GM18519 (cell line): Measurements from ENCODE around the gene ACTN3.
"Not testable (repeated sequence)": the region's sequence is repeated elsewhere in the genome, so short reads cannot be mapped to it uniquely, and the experiment has no call there.

Experiments used
- ATAC-seq: cut with Tn5 transposase; IDR thresholded peaks from one replicate; pipeline ENCODE4 v1.9.1; 2021; ENCODE audit warnings: mild to moderate bottlenecking, moderate library complexity; ENCODE audit not compliant: unreplicated experiment, low FRiP score

Gene ACTN3

DNA sequence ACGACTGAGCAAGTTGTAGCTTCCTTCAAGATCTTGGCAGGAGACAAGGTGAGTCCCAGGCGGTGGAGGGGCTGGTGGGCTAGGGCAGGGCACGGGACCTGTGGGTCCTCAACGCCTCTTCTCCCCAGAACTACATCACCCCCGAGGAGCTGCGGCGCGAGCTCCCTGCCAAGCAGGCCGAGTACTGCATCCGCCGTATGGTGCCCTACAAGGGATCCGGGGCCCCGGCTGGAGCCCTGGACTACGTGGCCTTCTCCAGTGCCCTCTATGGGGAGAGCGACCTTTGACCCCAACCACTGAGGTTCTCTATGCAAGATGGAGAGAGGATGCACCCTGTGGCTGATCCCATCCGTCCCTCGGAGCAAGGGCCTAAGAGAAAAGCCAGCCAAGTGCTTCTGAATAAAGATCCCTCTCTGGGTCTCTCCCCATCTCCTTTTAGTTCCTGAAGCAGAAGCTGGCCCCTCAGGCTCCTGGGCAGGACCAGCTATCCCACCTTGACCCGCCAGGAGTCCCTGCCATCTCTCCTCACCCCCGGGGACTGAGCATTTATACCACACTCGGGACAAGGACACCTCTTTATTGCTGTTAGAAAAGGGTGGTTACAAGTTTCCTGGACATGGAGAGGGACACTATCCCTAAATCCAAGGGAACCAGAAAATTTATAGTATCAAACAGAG is 16.3 kb downstream of the ACTN3 start:
- ATAC-seq = no peak

DNA sequence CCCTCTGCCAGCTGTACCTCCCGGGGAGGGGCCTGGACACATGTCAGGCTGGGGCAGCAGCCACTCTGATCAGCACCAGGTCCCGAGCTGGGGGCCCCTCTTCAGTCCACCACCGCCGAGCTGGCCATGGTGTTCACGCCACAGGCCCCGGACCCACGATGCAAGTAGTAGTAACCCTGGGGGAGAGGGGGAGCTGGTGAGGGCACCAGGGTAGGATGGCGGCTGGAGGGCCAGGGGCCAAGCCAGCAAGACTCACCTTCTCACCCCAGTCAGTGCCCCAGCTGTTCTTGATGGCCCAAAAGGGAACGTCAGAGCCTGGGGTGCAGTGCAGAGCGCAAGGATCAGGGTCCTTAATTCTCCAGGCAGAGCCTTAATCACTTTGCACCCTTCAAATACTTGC is 17.1 kb downstream of the ACTN3 start:
- no peak for ATAC-seq

DNA sequence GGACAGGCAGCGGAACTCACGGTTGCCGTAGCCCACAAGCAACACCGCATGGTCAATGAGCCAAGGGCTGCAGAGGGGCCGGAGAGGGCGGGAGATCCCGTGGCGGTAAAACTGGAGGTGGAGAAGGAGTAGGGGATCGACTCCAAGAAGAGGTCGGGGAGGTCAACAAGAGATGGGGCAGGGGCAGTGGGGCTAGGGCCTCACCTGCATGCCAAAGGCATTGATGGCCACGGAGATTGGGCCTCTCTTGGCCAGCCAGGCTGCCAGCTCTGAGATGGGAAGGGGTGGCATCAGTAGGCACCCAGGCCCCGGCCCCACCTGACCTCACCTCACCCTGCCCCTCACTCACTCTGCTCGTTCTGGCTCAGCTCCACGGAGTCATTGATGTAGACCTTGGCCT is 17.8 kb downstream of the ACTN3 start:
- no peak for ATAC-seq

DNA sequence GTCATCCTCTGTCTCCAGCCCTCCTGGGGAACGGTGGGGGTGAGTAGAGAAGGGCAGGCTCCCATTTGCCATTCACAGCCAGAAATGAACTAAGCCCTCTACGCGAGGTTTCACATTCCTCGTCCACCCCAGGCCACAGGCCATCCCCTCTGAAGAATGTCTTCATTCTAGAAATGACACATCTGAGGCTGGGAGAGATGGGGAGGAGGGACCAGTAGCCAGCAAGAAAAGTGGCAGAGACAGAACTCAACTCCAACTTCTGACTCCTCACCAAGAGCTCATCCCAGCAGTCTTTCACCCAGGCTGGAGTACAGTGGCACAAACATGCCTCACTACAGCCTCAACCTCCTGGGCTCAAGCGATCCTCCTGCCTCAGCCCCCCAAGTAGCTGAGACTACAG is 18.3 kb downstream of the ACTN3 start:
- ATAC-seq = no peak

DNA sequence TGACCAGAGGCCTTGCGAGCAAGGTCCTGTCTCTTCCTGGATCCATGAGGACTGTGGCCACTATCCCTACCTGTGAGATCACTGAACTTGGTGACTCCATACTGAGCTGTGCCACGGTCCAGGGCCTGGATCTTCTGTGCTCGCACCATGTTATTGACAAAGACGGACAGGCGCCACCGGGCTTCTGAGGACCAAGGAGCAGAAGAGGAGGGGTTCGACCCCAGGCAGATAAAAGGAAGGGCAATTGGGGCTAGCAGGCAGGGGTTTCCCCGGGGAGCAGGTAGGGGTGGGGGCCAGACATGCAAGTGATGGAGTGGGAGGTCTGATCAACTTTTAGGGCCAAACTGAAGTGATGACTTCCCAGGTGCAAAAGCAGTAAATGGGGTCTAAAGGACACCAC is 19.5 kb downstream of the ACTN3 start:
- no peak for ATAC-seq

DNA sequence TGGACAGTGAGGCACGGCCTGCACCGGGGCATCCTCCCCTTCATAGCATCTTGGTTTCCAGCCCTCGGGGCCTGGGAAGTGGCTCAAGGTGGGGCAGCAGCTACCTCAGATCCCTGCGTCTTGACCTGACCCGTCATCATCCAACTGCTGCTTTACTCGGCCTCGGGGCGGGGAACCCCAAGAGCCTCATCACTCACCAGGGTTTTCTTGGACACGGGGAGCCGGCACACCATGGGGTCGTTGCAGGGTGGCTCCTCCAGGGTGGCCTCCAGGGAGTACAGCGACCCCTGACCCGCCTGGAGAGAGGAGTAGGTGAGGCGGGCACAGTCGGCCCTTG is 21.1 kb downstream of the ACTN3 start:
- ATAC-seq = no peak

DNA sequence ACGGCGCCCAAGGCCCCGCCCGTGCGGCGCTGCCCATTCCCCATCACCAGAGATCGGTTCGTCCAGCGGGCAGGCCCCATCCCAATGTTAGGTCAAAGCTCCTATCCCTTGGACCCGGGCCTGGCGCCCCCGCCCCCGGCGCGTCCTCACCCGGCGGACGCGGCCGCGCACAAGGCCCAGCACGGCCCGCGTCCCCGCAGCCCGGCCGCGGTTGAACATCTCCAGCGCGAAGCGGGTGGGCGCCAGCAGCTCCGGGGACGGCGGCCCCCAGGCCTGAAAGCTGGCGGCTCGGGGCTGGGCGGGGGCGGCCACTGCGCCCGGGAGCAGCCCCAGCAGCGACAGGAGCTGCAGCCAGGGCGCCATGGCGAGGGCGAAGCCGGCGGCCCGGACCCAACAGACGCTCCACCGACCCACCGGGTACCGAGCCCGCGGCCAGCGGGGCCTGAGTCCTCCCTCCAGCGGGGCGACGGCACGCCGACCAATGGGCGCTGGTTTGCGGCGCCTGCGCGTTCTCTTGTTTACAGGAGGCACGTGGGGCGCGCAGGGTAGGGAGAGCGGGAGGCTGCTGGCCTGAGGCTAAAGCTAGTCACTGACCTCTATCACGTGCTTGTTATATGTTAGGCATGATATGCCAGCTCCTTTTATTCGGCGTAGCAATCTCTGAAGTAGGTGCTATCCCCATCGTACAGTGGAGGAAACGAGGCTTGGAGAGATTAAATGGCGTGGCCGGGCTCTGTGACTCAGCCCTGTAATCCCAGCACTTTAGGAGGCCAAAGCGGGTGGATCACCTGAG is 21.6 kb downstream of the ACTN3 start, which contains the start of gene CTSF:
CTSF (minus strand) TSS at position 483 of the 793 bp plus-strand sequence; CDS start at position 363, 120 bp downstream.
- no peak for ATAC-seq

DNA sequence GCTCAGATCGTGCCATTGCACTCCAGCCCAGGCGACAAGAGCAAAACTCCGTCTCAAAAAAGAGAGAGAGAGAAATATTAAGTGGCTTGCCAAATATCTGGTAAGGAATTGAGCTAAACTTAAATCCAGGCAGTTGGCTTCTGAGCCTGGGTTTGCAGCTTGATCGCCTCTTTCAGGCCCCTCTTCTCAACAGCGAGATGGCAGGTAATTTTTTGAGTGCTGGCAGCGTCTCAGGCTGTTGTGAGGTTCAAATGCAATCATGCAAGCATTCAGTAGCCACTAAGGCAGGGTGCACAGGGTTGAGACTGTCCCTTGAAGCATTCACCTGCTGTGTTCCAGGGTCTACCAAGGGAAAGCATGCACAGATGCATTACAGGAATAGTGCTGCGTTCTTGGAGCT is 22.4 kb downstream of the ACTN3 start:
- ATAC-seq = no peak

DNA sequence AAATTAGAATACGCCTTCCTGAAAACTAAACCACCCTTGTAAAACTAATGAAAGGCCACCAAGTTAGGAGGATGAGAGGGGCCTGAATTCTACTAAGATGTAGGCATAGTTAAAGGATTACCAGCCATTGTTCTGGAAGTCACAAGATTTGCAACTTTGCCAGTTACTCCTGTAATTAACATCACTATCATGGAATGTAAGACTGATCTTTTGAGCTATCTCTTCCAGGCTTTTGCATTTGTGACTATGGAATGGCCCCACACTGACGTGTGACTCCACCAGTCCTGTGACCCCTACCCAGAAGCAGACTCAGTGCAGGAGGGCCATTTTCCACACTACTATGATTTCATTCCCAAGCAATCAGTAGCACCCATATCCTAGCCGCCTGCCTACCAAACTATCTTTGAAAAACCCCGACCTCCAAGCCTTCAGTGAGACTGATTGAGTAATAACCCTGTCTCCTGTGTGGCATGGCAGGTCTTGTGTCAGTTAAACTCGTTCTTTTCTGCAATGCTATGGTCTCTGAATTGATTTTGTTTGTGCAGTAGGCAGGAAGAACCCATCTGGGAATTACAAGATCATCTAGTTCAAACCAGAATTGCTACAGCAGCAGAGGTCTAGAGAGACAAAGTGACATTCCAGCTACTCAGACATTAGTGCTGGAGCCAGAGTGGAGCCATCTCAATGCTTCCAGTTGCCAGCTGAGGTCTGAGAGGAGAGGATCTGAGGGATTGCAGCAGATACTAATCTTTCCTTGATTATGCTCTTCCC is 23.6 kb downstream of the ACTN3 start:
- no peak for ATAC-seq

DNA sequence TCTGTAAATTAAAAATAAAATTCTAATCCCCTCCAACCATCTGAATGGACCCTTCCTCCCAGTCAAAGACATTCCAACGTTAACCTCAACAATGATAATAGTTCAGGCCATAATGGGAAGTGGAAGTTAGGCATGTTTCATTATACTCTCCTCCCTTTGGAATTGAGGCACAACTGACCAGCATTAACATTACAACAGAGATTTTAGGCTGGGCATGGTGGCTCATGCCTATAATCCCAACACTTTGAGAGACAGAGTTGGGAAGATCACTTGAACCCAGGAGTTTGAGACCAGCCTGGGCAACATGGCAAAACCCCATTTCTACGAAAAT is 24.1 kb downstream of the ACTN3 start:
- no peak for ATAC-seq

DNA sequence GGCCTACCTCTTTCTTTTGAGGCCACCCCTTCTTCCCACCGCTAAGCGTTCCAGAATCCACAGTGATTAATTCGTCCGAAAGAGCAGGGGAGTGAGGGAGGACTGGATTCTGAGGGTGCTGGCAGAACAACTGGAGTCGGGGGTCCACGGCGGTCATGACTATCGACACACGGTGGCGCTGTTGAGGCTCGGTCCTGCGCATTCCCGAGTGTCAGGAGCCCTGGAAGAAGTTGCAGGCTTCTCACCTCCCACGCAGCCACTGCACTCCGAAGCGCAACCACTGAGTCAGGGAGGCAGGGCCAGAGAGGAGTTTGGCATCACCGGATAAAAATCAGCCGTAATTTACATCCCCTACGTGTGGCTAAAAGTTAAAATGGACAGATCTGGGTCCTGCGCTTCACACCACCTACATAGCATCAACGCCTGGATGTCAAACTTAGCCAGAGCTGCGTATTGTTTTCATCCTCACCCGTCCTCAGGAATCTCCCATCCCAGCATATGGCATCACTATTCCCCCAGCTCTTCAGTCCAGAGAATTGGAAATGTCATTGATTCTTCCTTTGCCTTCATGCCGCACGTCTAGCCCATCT is 32.4 kb downstream of the ACTN3 start:
- ATAC-seq = no peak

DNA sequence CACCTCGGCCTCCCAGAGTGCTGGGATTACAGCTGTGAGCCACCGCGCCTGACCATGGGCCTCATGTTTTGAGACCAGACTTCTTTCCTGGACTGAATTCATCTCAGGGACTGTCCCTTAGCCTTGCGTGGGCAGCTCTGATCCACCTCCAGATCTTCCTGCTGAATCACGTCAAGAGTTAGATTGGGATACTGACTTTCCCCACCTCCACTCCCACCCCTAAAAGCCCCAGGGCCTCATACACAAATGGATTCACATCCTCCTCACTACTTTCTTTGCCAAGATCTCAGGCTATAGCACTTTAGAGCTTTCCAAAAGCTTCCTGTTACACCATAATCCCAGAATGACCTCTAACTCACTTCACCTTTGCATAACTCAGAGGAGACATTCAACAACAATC is 34.1 kb downstream of the ACTN3 start:
- ATAC-seq = no peak

DNA sequence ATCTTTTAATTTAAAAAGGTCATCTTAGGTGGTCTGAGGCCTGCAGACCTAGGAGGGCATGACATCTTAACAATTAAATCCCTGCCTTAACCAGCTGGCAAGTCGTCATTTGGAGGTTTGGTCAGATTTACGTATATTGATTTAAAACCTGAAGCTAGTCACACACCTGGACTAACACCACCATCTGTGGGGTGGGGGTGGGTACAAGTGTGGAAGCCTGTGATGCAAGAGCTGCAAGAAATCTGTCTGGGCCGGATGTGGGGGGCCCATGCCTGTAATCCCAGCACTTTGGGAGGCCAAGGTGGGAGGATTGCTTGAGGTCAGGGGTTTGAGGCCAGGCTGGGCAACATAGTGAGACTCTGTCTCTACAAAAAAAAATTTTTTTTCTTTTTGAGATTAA is 34.6 kb downstream of the ACTN3 start:
- ATAC-seq = no peak

DNA sequence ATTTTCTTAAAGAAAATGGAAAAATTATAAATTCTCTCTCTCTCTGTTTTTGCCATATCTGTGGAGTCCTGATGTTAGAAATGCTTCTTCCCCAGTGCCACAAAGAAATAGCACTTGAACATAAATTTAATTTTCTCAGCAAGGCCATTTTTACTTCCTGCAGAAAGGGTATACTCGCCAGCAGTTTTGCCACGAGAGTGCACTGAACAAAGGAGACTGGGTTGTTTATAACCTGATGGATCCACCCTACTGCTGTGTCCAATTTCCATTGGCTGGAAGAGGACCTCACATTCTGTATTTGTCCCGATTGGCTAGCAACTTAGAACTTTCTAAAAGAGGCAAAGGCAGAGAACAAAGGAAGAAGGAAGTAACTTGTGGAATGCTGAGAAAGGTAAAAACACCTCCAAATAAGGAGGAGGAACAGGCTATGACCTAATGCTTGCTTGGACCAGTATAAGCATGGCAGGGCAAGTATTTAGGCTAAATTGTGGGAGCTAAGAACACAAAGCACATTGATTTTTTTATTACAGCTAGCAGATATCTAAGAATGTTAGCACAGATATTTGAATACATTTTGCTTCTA is 36.0 kb downstream of the ACTN3 start:
- ATAC-seq = not testable (repeated sequence)

DNA sequence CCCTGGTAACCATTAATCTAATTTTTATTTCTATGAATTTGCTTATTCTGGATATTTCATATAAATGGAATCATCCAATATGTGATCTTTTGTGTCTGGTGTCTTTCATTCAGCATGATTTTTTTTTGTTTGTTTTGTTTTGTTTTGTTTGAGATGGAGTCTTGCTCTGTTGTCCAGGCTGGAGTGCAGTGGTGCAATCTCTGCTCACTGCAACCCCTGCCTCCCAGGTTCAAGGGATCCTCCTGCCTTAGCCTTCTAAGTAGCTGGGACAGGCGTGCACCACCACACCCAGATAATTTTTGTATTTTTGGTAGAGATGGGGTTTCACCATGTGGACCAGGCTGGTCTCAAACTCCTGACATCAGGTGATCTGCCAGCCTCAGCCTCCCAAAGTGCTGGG is 38.7 kb downstream of the ACTN3 start:
- ATAC-seq = not testable (repeated sequence)

DNA sequence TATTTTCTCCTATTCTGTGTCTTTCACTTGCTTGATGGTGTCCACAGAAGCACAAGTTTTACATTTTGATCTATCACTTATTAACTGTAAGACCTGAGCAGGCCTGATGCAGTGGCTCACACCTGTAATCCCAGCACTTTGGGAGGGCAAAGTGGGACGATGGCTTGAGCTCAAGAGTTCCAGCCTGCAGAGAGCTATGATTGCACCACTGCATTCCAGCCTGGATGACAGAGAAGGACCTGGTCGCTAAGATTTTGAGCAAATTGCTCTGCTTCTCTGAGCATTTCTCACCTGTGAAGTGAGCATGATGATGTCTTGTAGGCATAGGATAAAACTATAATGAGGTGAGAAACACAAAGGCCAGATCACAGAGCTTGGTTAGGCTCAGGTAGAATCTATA is 39.4 kb downstream of the ACTN3 start:
- ATAC-seq = no peak

DNA sequence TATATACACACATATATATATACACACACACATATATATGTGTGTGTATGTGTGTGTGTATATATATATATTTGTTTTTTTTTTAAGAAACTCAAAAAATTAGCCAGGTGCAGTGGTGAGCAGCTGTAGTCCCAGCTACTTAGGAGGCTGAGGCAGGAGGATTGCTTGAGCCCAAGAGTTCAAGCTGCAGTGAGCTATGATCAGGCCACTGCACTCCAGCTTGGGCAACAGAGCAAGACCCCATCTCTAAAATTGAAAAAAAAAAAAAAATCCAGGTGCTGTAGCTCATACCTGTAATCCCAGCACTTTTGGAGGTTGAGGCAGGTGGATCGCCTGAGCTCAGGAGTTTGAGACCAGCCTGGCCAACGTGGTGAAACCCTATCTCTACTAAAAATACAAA is 42.6 kb downstream of the ACTN3 start:
- not testable (repeated sequence) for ATAC-seq

DNA sequence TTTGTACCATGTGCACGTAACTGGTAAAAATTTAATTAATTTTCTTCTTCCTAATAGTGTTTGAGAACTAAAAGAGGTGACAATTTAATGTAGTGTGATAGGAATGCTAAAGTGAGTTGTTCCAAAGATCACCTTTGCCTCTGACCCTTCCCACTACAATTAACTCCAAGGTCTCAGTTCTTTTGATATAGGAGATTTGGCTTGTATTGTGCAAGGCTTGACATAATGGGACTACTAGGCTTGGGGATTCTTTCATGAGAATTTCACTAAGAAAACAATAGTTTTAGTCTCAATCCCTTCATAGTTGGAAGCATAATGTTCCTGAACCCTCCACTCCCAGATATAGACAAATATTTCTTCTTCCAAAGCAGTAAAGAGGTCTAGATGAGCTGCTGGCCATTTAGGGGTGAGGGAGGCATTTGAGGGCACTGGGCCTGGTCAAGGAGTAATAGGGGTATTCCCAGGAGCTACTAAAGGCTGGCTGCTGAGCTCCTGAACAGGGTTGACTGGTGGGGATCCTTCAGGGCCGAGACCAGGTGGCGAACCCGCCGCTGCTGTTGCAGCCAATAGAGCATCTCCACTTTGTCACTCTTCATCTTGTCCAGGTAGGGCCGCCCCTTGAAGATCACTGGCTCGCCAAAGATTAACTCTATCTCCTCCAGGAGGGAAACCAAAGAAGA is 43.4 kb downstream of the ACTN3 start:
- no peak for ATAC-seq

DNA sequence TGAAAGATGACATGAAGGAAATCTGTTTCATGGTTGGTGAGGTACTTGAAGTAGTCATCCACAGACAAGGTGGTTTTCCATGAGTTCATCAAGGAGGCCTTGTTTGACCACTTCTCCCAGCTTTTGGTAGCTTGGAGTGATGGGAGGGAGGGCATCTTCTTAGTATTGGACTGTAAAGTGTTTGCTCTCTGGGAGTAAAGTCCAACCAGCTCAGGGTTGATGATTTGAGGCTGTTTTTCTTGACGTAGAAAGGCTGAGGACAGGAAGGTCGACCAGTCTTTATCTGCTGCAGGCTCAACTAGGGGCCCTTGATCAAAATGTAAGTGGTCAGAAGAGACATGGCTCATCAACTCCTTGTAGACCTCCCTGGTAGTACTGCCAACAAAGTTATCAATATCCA is 44.5 kb downstream of the ACTN3 start:
- ATAC-seq = no peak
